Measurements from ENCODE around the gene TEC. TPM values are rescaled to one million over a fixed set of nuclear protein-coding genes. Genes with fewer than 3 reads are reported as not detected.

The TEC gene
- total RNA-seq, 1 donor from 2014 or later: 3.2 TPM

GRCh38 chr4:48271626-48272025 lies 2.0 kb upstream of the TEC start:
- TF ChIP-seq CTCF (IDR thresholded peaks at IDR 0.05; ENCODE audit: insufficient read depth, low read length, poor library complexity, severe bottlenecking): no peak
- Histone ChIP-seq H3K36me3 (ENCODE audit: control insufficient read depth, insufficient read depth, low read length) (no peaks in the 10 kb centered on the region), H3K27me3 (ENCODE audit: control insufficient read depth, insufficient read depth, low read length) (no peaks in the 10 kb centered on the region), H3K4me3 (ENCODE audit: low read depth, low read length) (no peak overlapping the region)
- no peak for DNase-seq (ENCODE audit: low read depth)

GRCh38 chr4:48270951-48271473 lies 1.4 kb upstream of the TEC start:
- H3K36me3 ChIP-seq (ENCODE audit: control insufficient read depth, insufficient read depth, low read length): no peaks in the 10 kb centered on the region
- H3K27me3 ChIP-seq (ENCODE audit: control insufficient read depth, insufficient read depth, low read length): no peaks in the 10 kb centered on the region
- no peak overlapping the region for H3K4me3 ChIP-seq (ENCODE audit: low read depth, low read length)
- DNase-seq (ENCODE audit: low read depth): no peak
- no peak for TF ChIP-seq CTCF (IDR thresholded peaks at IDR 0.05; ENCODE audit: insufficient read depth, low read length, poor library complexity, severe bottlenecking)

GRCh38 chr4:48270523-48270897 lies 872 bp upstream of the TEC start:
- H3K36me3 ChIP-seq (ENCODE audit: control insufficient read depth, insufficient read depth, low read length): no peaks in the 10 kb centered on the region
- H3K4me3 ChIP-seq (ENCODE audit: low read depth, low read length): peak overlapping the region; percentile 95
- H3K27me3 ChIP-seq (ENCODE audit: control insufficient read depth, insufficient read depth, low read length): no peaks in the 10 kb centered on the region
- no peak for DNase-seq (ENCODE audit: low read depth)
- TF ChIP-seq CTCF (IDR thresholded peaks at IDR 0.05; ENCODE audit: insufficient read depth, low read length, poor library complexity, severe bottlenecking): no peak

- no peaks in the 10 kb centered on the region for H3K27me3 ChIP-seq (ENCODE audit: control insufficient read depth, insufficient read depth, low read length)
- no peak for DNase-seq (ENCODE audit: low read depth)
- no peaks in the 10 kb centered on the region for H3K36me3 ChIP-seq (ENCODE audit: control insufficient read depth, insufficient read depth, low read length)
- peak; percentile 32 for TF ChIP-seq CTCF (IDR thresholded peaks at IDR 0.05; ENCODE audit: insufficient read depth, low read length, poor library complexity, severe bottlenecking)
- peak overlapping the region; percentile 95 for H3K4me3 ChIP-seq (ENCODE audit: low read depth, low read length)
Measured at GRCh38 chr4:48269861-48270522, 354 bp upstream of the TEC start.

- no peak overlapping the region for H3K4me3 ChIP-seq (ENCODE audit: low read depth, low read length)
- no peak for TF ChIP-seq CTCF (IDR thresholded peaks at IDR 0.05; ENCODE audit: insufficient read depth, low read length, poor library complexity, severe bottlenecking)
- DNase-seq (ENCODE audit: low read depth): no peak
- H3K27me3 ChIP-seq (ENCODE audit: control insufficient read depth, insufficient read depth, low read length): no peaks in the 10 kb centered on the region
- H3K36me3 ChIP-seq (ENCODE audit: control insufficient read depth, insufficient read depth, low read length): no peaks in the 10 kb centered on the region
Measured at GRCh38 chr4:48267574-48267973, 2.1 kb downstream of the TEC start.

- H3K27me3 ChIP-seq (ENCODE audit: control insufficient read depth, insufficient read depth, low read length): no peaks in the 10 kb centered on the region
- H3K36me3 ChIP-seq (ENCODE audit: control insufficient read depth, insufficient read depth, low read length): no peaks in the 10 kb centered on the region
- H3K4me3 ChIP-seq (ENCODE audit: low read depth, low read length): no peak overlapping the region
- TF ChIP-seq CTCF (IDR thresholded peaks at IDR 0.05; ENCODE audit: insufficient read depth, low read length, poor library complexity, severe bottlenecking): no peak
- no peak for DNase-seq (ENCODE audit: low read depth)
Measured at GRCh38 chr4:48266781-48267180, 2.9 kb downstream of the TEC start.

Data from kidney epithelial cell (primary cell).